ENCODE measurements around the gene AFAP1L1. TPM values are rescaled to one million over a fixed set of nuclear protein-coding genes. Genes with fewer than 3 reads are reported as not detected.

Gene AFAP1L1
- total RNA-seq, 4 donors from 2014 or later: 4.8 to 11.6 (median 7.3) TPM

DNA sequence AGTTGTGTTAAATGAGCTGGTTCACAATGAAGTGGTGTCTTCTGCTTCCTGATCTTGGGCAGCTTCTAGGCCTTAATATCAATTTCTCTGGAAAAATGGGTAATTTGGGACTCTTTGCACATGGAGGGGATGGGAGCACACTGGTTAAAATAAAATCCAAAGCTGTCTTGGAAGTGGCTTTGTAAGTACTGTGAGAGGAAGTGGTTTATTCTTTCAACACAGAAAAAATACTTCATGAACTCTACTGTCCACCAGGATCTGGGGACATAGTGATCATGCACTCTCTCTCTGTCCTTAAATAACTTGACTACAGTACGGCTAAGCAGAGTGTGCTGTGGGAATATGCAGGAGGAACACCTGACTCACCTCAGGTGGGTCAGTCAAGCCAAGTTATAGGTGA is 88.6 kb downstream of the AFAP1L1 start:
- no peak overlapping the region for H3K27ac ChIP-seq
- H3K27me3 ChIP-seq: no peaks in the 10 kb centered on the region
- no peak overlapping the region for H3K4me3 ChIP-seq
- DNase-seq (ENCODE audit: low spot score in 2 of 2): no peak
- H3K4me1 ChIP-seq: peaks cover 20% of the 10 kb centered on the region
- H3K9me3 ChIP-seq: no peaks in the 10 kb centered on the region
- no peaks in the 10 kb centered on the region for H3K36me3 ChIP-seq
- TF ChIP-seq EP300 (IDR thresholded peaks at IDR 0.05) (no peak), POLR2A (IDR thresholded peaks at IDR 0.05) (no peak), POLR2AphosphoS5 (IDR thresholded peaks at IDR 0.05) (no peak), CTCF (IDR thresholded peaks at IDR 0.05) (no peak)
- 86% methylated on average over 1 of the region's 1 CpG for WGBS

GRCh38 chr5:149362541-149362940 is 90.9 kb downstream of the AFAP1L1 start:
- no peaks in the 10 kb centered on the region for H3K36me3 ChIP-seq
- no peaks in the 10 kb centered on the region for H3K9me3 ChIP-seq
- no peak for DNase-seq (ENCODE audit: low spot score in 2 of 2)
- H3K4me1 ChIP-seq: peaks cover 19% of the 10 kb centered on the region
- no peak overlapping the region for H3K27ac ChIP-seq
- no peaks in the 10 kb centered on the region for H3K27me3 ChIP-seq
- 97% methylated on average over 12 of the region's 12 CpGs for WGBS
- H3K4me3 ChIP-seq: no peak overlapping the region
- TF ChIP-seq CTCF (IDR thresholded peaks at IDR 0.05): no peak
- TF ChIP-seq POLR2AphosphoS5 (IDR thresholded peaks at IDR 0.05): no peak

DNA sequence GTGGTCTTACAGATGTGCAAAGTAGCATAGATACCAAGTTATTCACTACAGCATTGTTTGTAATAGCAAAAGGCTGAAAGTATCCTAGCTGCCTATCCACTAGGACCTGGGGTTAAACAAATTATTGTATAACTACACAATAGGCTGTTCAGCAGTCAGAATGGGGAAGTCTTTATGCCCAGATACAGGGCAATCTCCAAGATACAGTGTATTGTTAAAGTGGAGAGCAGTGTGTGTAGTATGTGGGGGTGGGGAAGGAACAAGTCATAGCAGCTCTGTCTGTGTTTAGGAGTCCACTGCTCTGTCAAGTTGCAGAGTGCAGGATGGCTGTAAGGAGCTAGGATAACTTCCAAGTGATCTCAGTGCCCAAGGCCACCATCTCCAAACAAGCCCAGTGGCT is 91.7 kb downstream of the AFAP1L1 start:
- Histone ChIP-seq H3K27me3 (no peaks in the 10 kb centered on the region), H3K4me3 (no peak overlapping the region), H3K4me1 (peaks cover 16% of the 10 kb centered on the region), H3K27ac (no peak overlapping the region), H3K36me3 (no peaks in the 10 kb centered on the region), H3K9me3 (no peaks in the 10 kb centered on the region)
- TF ChIP-seq POLR2AphosphoS5 (IDR thresholded peaks at IDR 0.05) (no peak), EP300 (IDR thresholded peaks at IDR 0.05) (no peak), CTCF (IDR thresholded peaks at IDR 0.05) (no peak), POLR2A (IDR thresholded peaks at IDR 0.05) (no peak)
- no peak for DNase-seq (ENCODE audit: low spot score in 2 of 2)

- no peak for TF ChIP-seq CTCF (IDR thresholded peaks at IDR 0.05)
- TF ChIP-seq EP300 (IDR thresholded peaks at IDR 0.05): no peak
- TF ChIP-seq POLR2A (IDR thresholded peaks at IDR 0.05): no peak
- TF ChIP-seq POLR2AphosphoS5 (IDR thresholded peaks at IDR 0.05): no peak
- Histone ChIP-seq H3K4me3 (no peak overlapping the region), H3K4me1 (peaks cover 10% of the 10 kb centered on the region), H3K9me3 (no peaks in the 10 kb centered on the region), H3K36me3 (no peaks in the 10 kb centered on the region), H3K27ac (no peak overlapping the region), H3K27me3 (no peaks in the 10 kb centered on the region)
- WGBS: 87% methylated on average over 9 of the region's 9 CpGs
- DNase-seq (ENCODE audit: low spot score in 2 of 2): no peak
These were observed 92.3 kb downstream of the AFAP1L1 start for GRCh38 chr5:149363936-149364335.

DNA sequence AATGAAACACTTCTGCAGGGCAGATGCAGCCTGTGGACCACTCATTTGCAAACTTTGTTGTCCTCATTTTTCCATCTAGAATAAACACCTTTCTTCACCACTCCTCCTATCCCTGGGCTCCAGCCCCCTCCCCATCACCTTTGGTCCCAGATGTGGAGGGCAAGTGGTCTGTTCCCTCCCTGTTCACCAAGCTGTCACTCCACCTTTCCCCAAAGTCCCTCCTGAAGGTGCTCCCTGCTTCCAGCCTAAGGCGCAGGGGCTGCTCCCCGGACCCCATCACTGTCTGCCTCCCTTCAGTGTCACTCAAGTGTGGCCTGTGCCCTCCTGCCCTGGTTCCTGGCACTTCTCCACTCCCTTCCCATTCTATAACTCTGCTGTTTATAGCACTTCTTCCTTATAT is 93.1 kb downstream of the AFAP1L1 start:
- TF ChIP-seq POLR2AphosphoS5 (IDR thresholded peaks at IDR 0.05) (no peak), CTCF (IDR thresholded peaks at IDR 0.05) (no peak), EP300 (IDR thresholded peaks at IDR 0.05) (no peak), POLR2A (IDR thresholded peaks at IDR 0.05) (no peak)
- WGBS: 95% methylated on average over 2 of the region's 2 CpGs
- Histone ChIP-seq H3K4me3 (no peak overlapping the region), H3K27ac (no peak overlapping the region), H3K4me1 (peaks cover 6% of the 10 kb centered on the region), H3K36me3 (no peaks in the 10 kb centered on the region), H3K9me3 (no peaks in the 10 kb centered on the region), H3K27me3 (no peaks in the 10 kb centered on the region)
- no peak for DNase-seq (ENCODE audit: low spot score in 2 of 2)
